Measurements from ENCODE around the gene LRRC41.

Gene LRRC41

DNA sequence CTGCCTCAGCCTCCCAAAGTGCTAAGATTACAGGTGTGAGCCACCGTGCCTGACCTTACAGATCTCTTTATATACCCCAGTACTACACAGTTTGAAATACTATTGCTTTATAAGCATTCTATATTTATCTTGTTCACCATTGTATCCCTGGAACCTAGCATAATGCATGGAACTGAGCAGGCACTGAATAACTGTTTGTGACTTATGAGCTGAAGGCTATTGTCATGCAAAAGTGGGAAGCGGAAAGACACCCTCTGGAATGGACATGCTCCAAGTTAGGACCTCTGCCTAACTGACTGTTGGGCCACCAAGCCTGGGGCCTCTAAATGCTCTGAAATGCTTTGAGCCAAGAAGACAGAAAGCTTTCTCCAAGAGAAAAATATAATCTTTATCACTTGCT lies 8.1 kb downstream of the LRRC41 start:
- H3K9me3 ChIP-seq: no peaks in the 10 kb centered on the region
- H3K4me3 ChIP-seq: no peak overlapping the region
- intact Hi-C loops (cut with DNase I; ENCODE audit: low total_unique reads): no loop called here
- no peak overlapping the region for H3K27ac ChIP-seq
- H3K36me3 ChIP-seq: peaks cover 36 to 67% (median 61%) of the 10 kb centered on the region in 3 donors
- no peak for DNase-seq
- TF ChIP-seq, protein P1, sequence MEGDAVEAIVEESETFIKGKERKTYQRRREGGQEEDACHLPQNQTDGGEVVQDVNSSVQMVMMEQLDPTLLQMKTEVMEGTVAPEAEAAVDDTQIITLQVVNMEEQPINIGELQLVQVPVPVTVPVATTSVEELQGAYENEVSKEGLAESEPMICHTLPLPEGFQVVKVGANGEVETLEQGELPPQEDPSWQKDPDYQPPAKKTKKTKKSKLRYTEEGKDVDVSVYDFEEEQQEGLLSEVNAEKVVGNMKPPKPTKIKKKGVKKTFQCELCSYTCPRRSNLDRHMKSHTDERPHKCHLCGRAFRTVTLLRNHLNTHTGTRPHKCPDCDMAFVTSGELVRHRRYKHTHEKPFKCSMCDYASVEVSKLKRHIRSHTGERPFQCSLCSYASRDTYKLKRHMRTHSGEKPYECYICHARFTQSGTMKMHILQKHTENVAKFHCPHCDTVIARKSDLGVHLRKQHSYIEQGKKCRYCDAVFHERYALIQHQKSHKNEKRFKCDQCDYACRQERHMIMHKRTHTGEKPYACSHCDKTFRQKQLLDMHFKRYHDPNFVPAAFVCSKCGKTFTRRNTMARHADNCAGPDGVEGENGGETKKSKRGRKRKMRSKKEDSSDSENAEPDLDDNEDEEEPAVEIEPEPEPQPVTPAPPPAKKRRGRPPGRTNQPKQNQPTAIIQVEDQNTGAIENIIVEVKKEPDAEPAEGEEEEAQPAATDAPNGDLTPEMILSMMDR (IDR thresholded peaks at IDR 0.05): no peak
- no peaks in the 10 kb centered on the region for H3K27me3 ChIP-seq
- peaks cover 0 to 22% (median 16%) of the 10 kb centered on the region in 4 donors for H3K4me1 ChIP-seq

DNA sequence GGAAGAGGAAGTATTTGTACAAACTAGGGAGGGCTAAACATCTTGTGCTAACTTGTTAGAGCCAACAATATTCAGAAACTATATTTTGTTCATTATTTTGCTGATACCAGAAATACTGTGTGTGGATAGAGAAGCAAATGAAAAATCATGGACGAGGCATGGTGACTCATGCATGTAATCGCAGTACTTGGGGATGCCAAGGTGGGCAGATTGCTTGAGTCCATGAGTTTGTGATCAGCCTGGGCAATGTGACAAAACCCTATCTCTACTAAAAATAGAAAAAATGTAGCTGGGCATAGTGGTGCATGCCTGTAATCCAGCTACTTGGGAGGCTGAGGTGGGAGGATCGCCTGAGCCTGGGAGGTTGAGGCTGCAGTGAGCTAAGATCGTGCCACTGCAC lies 13.4 kb downstream of the LRRC41 start:
- Histone ChIP-seq H3K9me3 (no peaks in the 10 kb centered on the region), H3K27me3 (no peaks in the 10 kb centered on the region), H3K36me3 (peaks cover 23 to 86% (median 67%) of the 10 kb centered on the region in 3 donors), H3K27ac (no peak overlapping the region), H3K4me1 (no peaks in the 10 kb centered on the region), H3K4me3 (no peak overlapping the region)
- DNase-seq: no peak
- TF ChIP-seq, protein P1 (IDR thresholded peaks at IDR 0.05): no peak
- intact Hi-C loops (cut with DNase I; ENCODE audit: low total_unique reads): no loop called here

DNA sequence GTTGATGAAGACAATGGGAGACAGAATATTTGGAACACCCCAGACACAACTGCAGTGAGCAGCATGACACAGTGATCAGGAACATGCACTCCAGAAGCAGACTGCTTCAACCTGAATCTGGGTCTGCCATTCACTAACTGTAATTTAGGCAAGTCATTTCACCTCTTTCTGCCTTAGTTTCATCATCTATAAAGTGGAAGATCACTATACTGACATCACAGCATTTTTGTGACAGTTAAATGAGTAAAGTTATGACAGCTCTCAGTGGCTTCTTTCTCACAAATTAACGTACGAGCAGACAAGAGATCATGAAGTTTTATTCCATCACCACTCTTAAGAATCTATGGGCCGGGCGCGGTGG lies 14.3 kb downstream of the LRRC41 start:
- Histone ChIP-seq H3K4me3 (no peak overlapping the region), H3K36me3 (peaks cover 24 to 86% (median 66%) of the 10 kb centered on the region in 3 donors), H3K4me1 (no peaks in the 10 kb centered on the region), H3K27me3 (no peaks in the 10 kb centered on the region), H3K27ac (no peak overlapping the region), H3K9me3 (no peaks in the 10 kb centered on the region)
- TF ChIP-seq, protein P1 (IDR thresholded peaks at IDR 0.05): no peak
- intact Hi-C loops (cut with DNase I; ENCODE audit: low total_unique reads): no loop called here
- DNase-seq: no peak

DNA sequence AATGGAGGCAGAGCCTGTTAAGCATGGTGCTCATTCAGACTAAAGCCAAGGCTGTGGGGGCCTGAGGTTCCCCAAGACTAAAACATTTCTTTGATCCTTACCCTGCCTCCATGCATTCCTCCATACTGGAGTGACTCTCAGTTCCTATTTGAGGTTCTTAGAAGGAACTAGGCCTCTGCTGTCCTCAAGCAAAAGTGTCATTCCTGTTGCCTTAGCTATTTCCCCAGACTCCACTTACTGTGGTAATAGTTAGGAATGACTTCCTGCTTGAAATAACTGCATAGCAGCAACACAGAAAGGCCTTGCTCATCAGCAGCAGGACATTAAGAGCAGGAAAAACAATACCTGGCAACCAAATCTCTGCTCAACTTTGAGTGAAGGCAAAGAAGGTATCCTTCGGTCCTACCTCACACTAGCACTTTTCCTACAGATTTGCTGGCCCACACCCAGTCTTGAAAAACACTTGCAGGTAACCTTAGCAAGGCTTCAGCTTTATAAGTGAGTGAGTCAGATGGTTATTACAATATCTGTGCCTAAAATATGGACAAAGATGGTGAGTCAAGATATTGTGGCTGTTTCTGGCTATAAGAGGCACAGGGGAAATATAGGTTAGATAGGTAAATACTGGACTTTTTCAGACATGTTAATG lies 14.8 kb downstream of the LRRC41 start:
- no peak for DNase-seq
- Histone ChIP-seq H3K36me3 (peaks cover 21 to 86% (median 66%) of the 10 kb centered on the region in 3 donors), H3K4me1 (no peaks in the 10 kb centered on the region), H3K27me3 (no peaks in the 10 kb centered on the region), H3K27ac (no peak overlapping the region), H3K4me3 (no peak overlapping the region), H3K9me3 (no peaks in the 10 kb centered on the region)
- intact Hi-C loops (cut with DNase I; ENCODE audit: low total_unique reads): no loop called here
- TF ChIP-seq, protein P1 (IDR thresholded peaks at IDR 0.05): no peak

DNA sequence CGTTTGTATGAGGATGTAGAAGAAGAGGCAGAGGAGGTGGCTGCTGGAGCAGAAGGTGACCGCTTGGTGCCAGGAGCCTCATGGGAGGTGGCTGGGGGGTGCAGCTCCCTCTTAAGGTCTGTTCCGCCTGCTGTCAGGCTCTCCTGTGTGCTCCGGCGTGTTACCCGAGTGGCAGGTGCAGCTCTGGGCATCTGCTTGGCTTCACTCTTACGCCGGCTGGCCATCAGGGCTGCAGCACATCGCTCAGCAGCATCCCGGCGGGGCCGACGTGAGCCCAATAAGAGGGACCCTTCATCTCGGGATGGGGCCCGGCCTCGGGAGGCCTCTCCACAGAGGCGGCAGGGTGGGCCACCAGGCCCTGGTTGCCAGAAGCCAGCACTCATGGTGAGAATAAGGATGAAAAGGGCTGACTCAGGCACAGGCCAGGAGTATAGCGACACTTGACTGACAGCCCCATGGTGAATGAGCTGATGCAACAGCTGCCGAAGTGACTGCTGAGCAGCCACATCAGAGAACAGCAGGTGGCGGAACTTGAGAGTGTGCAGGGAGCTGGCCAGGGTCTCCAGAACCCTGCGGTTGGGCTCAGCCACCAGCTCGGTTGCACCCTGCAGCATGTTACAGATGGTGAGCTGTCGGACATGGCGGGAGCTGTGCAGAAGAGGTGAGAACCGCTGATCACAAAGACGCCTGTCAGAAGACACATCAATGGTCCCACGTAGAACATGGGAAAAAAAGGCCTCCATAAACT lies 17.5 kb downstream of the LRRC41 start:
- Histone ChIP-seq H3K27ac (no peak overlapping the region), H3K27me3 (no peaks in the 10 kb centered on the region), H3K36me3 (peaks cover 30 to 92% (median 76%) of the 10 kb centered on the region in 3 donors), H3K4me3 (no peak overlapping the region), H3K4me1 (no peaks in the 10 kb centered on the region), H3K9me3 (no peaks in the 10 kb centered on the region)
- TF ChIP-seq, protein P1 (IDR thresholded peaks at IDR 0.05): no peak
- DNase-seq: no peak
- intact Hi-C loops (cut with DNase I; ENCODE audit: low total_unique reads): no loop called here

Measured in tibial artery (tissue), 4 donors.